Measurements from ENCODE around the gene PSMA5.
"Not testable (repeated sequence)": the region's sequence is repeated elsewhere in the genome, so short reads cannot be mapped to it uniquely, and the experiment has no call there.

Gene PSMA5

DNA sequence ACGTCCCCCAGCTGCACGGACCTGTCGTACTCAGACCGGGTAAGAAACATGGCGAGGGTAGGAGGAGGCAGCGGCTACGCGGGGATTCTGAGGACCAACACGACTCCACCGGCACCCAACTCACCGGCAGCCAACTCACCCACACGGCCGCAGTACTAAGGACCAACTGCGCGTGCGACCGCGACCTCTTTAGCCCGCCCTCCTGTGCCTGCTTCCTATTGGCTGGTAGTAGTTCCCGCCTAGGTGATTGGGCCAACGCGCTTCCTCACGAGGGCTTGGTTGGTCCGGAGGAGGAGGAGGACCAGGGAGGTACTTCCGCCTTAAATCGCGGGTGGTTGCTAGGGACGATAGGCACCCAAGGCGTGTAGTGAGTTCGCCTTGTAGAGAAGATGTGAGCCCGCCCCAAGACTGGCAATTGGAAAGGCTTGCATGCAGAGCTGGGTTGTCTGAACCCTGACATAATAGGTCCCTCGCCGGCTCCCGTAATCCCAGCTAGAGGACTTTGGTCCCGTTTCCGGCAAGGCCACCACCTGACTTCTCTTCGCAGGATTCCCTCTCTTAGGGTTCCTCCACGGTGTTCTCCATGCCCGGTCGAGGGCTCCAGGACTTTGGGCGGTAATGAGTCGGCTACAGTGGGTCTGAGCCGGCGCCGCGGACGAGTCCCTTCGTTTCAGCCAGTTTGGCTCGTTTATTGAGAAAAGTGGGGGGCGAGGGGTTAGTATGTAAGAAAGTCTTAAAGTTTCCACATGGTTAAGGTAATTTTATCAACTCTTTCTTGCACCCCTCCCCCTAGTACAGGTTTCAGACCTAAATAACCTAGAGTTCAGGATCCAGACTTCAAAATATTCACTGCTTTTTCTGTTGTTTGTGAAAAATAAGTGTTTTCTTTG, at the start of gene PSMA5:
Gene PSMA5 (minus strand): TSS at position 168 of the 890 bp plus-strand sequence. CDS start 118 bp downstream, at position 50.
- DNase-seq, result peak; percentile 80 to 89 (median 86)

DNA sequence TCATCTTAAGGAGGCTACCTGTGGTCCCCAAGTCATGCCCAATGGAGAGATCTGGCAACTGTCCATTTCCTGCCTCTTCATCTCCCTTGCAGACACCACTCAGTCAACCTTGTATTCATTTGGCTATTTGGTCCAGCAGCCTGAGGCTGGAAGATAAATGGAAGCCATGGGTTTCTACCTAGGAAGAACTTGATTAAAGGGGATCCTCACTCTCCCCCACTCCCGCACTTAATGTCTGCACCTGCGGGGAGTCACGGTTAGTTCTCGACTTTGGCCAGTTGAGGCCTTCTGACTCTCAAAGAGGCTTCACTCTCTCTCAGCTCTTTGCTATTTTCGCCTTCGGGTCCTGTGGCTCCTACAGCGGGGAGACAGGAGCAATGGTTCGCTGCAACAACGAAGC, 49.0 kb upstream of the PSMA5 start:
- DNase-seq, result no peak

DNA sequence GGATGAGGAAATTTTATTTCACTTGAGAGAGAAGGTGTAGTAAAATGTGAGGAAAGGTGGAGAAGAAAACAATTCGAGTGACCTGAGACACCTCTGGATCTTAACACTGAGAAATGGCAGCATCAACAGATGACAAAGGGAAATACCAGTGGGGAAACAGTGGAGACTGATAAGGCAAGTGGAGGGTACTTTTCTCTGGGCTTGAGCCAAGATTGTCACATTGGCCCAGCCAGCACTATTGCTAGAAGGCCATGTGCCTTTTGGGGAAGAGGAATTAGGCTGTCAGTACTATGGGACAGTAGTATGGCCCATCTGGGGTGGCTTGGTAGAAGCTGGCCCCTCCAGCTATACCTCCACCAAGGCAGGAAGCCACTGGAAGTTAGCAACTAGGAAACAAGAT, 48.4 kb upstream of the PSMA5 start:
- no peak for DNase-seq

DNA sequence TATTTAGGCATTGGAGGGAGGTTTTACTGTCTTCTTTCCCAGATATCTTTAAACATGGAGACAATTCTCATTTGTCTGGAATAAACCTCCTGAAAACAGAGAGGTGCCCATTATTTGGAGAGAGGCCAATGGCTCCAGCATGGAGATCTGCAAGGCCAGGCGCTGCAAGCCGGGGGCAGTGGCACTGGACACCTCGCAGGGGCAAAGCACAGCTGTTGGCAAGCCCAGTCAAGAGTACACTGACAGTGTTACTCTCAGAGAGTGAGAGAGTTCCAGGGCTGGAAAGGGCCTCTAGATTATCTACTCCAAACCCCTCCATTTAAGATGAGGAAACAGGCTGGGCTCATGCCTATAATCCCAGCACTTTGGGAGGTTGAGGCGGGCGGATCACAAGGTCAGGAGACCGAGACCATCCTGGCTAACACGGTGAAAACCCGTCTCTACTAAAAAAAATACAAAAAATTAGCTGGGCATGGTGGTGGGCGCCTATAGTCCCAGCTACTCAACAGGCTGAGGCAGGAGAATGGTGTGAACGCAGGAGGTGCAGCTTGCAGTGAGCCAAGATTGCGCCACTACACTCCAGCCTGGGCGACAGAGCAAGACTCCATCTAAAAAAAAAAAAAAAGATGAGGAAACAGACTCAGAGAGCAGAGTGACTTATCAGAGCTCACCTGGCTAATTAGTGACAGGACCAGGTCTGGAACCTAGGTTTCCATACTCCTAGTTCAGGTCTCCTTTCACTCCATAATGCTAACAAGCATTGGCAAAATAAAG, 47.2 kb upstream of the PSMA5 start:
- DNase-seq, result not testable (repeated sequence)

DNA sequence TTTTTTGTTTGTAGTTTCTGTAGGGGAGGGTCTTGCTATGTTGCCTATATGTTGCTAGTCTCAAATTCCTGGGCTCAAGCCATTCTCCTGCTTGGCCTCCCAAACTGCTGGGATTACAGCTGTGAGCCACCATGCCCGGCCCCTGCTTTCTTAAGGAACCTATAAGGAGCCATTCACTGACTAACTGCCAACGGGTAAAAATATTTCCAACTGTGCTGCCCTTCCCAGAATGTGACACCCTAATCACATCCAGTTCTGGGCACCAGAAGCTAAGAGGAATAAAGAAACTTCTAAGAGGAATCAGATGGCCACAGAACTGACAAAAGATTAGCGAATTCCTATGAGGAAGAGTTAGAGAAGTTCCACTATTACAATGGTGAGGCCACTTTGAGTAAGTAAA, 46.5 kb upstream of the PSMA5 start:
- DNase-seq, result no peak

DNA sequence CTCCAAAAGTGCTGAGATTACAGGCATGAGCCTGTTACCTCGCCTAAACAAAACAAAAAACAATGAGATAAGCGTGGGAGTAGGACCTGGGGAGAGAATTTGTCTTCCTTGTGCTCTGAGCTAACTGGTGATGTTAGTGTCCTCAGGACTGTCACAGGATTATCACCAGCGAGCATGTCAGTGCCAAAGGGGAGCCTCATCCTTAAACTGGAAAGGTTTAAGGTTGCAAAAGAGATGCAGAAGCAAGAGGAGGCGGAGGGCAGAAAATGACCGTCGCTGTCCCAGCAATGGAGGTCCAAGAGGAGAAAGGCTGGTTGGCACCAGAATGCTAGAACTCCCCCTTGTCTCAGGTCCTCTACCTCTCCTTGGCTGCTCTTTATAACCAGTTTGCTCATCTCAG, 44.0 kb upstream of the PSMA5 start:
- no peak for DNase-seq

DNA sequence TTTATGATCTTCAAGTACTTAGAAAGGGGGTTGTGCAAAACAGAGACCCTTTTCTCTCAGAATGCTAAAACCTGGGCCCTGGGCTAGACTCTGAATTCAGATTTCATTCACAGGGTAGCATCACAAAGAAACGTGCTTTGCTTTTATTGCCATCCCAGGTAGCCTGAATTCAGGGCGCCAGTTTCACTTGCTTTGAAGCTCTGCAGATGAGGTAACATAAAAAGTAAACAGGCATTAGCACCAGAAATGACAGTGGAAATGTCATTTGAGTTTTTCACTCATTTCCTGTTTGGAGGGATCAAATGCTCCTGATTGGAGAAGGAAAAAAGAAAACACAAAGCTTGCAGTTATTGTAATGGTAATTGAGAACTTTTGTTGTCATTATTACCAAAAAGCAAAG, 42.7 kb upstream of the PSMA5 start:
- DNase-seq, result no peak

DNA sequence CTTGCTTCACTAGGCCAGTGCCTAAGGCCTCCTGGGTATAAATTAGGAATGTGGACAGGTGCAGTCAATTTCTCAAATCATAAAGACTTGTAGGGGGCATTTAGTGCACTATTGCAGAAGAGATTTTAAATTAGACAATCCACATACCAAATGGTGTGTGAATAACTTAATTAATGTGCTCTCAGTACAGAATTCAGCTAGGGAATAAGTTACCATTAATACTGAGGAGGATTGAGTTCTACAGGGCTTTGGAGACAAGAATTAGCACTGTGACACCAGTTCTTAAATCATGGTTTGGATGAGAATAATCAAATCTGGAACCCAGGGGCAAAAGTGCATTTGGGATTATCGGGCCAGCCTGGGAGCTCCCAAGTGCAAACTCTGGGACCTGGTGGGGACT, 41.8 kb upstream of the PSMA5 start:
- DNase-seq, result no peak

DNA sequence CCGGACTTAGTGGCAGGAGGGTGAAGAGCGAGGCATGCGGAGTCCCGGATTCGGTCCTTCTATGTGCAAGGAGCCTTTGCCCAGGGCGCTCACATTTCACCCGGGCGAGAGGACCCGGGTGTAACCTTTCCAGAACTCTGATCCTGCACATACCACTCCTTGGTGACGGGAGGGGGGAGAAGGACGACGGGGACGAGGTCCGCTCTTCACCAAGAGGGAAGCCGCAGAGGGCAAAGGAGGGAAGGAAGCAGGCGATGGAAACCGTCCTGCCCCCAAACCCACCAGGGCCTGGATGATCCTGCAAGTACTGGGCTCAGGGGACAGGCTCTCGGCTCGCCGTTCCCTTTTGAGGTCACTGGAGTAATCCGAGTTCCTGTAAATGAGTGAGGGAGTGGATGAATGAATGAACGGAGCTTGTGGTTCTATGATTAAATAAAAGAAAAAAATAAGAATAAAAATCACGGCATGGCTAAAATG, 41.1 kb upstream of the PSMA5 start:
- DNase-seq, result no peak

DNA sequence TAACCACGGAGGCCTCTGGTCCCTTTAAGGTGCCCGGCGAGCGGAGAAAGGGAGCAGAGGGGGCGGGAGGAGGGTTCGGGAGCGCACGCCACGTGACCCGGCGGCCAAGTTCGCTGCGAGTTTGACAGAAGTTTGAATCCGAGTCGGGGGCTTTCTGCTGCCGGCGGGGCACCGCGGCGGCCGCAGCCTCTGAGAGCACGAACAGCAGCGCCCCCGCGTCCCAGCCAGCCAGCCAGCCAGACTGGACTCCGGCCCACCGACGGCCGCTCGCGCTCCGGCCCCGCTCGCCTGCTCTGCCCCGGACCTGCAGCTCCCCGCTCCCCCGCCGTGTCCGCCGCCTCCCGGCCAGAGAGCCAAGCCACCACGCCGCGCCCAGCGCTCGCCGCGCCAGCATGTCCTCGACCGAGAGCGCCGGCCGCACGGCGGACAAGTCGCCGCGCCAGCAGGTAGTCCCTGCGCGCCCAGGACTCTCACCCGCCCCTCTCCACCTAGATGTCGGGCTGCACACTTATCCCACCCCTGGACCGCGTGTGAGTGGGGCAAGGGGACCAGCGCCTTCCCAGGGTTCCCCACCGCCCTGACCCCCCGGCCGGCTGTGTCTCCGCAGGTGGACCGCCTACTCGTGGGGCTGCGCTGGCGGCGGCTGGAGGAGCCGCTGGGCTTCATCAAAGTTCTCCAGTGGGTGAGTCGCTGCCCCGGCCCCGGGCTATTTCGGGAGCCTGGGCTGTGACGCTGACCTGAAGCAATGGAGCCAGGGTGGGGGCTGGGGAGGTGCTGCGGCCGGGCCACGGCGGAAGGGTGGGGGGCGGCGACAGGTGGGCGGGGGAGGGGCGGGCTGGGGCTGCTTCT, 40.4 kb upstream of the PSMA5 start, which contains the start of gene SYPL2:
Gene SYPL2 (plus strand): TSS at position 95 of the 849 bp plus-strand sequence. CDS start 298 bp downstream, at position 393.
- no peak for DNase-seq

DNA sequence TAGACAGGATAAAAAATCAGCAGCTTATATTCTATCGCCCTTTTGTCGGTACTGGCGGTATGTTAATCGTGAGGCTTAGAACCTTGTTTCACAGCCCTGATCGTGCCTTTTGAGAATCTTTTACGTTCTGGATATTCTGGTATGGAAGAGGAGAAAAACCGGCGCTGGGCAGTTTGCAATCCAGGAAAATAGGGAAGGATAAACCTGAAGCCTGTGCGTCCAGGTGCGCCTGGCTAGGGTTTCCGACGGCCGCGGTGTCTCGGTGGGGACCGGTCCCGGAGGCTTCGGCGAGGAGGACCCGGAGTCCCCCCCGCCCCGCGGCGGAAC, 39.8 kb upstream of the PSMA5 start:
- no peak for DNase-seq

DNA sequence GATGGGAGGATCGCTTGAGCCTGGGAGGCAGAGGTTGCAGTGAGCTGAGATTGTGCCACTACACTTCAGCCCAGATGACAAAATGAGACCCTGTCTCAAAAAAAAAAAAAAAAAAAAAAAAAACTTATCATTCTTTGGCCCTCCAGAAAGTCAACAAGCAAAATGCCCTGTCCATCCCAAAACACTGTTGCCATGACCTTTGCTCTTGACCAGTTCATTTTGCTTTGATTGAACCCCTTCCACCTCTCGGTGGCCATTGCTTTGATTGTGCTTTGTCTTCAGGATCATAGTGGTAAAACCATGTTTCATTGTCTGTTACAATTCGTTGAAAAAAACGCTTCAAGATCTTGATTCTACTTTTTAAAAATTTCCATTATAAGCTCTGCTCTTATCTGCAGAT, 31.6 kb upstream of the PSMA5 start:
- DNase-seq, result no peak

DNA sequence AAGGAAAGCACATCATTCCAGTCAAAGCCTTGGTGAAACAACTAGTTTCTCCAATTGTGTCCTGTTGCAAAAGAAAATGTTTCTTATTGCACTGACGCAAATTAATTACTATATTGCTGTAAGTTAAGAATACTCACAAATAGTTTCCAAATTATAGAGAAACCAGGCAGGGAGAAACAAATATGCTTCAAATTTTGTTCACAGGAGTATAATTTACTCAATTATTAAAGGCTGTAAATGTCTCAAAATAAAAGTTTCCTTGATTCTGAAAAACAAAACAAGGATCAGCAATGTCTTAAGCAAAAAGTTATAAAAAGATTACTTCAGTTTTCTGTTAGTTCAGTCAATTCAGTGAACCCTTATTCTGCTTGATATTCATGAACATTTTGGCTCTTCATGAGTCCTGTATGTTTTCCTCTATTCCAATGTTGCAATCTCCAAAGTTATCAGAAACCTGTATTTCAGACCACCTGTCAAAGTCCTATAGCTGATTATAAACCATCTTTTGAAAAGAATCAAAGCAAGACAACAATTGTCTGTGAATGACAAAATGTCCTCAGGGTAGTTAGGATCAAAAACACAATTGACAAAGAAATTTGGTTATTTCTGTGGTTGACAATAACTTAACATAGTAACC, 28.4 kb upstream of the PSMA5 start:
- DNase-seq, result no peak

DNA sequence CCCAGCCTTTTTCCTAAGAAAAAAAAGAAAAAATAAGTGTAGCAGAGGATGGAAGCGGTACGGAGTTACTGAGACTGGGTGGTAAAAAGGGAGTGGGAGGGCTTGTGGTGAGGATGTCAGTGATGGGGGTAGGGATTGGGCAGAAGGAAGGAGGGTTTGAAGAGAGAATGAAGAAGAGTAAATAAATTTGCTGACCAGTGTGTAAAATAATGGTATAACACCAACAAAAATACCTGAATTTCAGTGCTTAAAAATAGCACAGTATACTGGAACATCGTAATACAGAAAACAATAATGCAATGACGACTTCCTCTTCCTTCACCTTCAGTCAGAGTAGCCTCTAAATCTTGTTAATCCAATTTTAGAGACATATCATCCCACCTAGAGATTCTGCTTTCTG, 21.3 kb upstream of the PSMA5 start:
- DNase-seq, result no peak

DNA sequence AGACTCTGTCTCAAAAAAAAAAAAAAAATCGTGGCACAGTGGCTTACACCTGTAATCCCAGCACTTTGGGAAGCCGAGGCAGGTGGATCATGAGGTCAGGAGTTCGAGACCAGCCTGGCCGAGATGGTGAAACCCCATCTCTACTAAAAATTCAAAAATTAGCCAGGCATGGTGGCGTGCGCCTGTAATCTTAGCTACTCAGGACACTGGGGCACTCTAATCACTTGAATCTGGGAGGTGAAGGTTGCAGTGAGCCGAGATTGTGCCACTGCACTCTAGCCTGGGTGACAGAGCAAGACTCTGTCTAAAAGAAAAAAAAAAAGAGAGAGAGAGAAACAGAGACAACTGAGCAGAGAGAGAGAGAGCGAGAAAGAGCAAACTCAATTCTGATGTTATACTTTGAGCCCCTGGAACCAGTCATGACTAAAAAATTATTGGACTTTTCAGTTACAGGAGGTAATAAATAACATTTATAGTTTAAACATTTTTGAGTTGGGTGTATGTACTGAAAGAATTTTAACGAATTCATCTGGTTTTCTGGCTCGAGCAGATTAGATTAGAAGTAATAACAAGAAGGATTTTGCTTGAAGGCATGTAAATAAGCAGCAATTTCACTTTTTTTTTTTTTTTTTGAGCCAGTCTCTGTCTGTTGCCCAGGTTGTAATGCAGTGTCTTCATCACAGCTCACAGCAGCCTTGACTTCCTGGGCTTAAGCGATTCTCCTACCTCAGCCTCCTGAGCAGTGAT, 19.9 kb upstream of the PSMA5 start:
- not testable (repeated sequence) for DNase-seq

DNA sequence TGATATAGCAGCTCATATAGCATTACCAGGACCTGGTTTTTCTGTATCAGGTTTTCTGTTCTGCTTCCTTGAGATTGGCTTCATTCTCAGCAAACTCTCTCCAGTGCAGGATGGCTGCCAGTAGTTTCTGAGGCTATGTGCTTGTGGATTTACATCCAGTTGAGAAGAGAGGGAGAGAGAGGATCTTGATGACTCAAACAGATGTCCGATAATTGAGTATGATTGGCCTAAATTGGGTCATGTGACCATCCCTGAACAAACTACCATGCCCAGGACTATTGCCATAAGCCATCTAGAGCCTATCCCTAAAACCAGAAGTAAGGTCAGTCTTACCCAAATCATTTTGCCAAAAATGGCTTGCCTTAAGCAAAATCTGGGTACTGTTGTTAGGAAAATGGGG, 18.1 kb upstream of the PSMA5 start:
- no peak for DNase-seq

DNA sequence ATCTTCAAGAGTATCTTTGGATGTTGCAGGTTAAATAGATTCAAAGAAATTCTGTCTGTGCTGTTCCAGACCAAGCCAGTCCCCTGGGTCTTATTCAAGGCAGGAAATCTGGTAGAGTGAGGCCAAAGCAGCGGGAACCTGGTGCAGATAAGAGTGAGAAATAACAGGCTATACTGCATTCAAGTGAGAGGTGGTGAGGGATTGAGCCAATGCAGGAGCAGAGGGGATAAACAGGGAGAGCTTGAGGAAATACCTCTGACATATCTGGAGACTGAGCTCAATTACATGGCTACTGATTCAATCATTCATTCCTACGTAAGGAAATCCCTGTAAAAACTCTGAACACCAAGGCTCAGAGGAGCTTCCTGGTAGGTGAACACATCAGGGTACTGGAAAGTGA, 17.2 kb upstream of the PSMA5 start:
- no peak for DNase-seq

DNA sequence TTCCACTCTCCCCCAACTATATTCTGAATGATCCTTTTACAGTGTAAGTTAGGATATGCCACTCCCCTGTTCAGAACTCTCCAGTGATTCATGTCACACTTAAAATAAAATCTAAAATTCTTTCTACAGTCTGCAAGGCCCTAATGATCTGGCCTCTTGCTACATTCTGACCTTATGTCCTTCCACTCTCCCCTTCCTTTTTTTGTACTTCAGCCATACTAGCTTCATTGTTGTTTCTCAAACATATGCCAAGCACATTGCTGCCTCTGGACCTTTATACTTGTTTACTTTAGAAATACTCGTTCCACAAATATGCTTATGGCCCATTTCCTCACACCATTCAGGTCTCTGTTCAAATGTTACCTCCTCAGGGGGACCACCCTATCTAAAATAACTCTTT, 14.8 kb upstream of the PSMA5 start:
- DNase-seq, result no peak

DNA sequence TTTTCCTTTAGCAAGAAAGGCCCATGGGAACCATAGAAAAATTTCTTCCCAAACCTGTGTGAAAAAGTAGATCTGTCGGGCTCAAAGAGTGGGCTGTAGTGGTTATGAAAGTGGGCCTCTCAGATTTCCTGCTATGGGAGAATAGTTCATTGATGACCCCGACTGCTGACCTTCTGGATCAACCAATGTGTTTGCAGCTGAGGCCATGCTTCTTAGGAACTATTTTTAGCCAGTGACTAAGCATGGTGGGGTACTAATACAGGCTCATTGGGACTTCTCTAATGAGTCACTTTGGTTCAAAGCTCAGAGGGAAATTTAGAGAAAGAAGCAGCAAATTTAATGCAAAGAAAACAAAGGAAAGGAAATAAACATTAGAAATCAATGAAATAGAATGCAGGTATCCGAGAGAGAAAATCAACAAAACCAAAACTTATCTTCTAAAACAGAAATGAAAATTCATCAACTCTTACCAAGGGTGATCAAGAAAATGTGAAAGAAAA, 12.6 kb upstream of the PSMA5 start:
- DNase-seq, result no peak

DNA sequence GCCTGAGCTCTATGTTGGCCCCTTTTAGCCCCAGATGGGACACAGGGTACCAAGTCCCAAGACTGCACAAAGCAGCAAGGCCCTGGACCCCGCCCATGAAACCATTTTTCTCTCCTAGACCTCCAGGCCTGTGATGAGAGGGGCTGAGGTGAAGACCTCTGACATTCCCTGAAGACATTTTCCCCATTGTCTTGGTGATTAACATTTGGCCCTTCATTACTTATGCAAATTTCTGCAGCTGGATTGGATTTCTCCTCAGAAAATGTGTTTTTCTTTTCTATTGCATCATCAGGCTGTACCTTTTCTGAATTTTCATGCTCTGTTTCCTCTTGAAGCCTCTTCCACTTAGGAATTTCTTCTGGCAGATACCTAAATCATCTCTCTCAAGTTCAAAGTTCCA, 8.2 kb upstream of the PSMA5 start:
- no peak for DNase-seq

DNA sequence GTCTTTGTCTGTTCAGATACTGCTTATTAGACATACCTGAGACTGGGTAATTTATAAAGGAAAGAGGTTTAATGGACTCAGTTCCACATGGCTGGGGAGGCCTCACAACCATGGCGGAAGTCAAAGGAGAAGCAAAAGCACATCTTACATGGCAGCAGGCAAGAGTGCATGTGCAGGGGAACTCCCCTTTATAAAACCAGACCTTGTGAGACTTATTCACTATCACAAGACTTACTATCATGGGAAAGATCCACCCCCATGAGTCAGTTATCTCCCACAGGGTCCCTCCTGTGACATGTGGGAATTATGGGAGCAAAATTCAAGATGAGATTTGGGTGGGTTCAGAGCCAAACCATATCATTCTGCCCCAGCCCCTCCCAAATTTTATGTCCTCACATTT, 7.1 kb upstream of the PSMA5 start:
- DNase-seq, result no peak

DNA sequence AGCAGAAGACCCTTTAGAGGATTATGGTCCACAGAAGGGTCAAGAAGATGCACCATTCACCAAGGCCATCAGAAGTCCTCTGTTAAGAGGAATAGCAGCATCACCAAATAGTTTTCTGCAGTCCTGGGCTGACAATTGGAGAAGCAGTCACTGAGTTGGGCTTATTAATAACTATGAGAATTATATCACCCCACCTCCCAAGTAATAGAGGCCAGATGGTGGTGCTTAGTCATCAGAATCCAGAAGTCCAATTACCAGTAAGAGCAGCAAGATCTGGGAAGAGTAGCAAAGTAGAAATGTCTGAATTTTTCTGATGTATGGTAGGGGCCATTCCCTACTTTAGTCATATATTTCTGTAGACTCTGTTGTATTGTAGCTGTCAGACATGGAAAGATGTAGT, 6.1 kb upstream of the PSMA5 start:
- no peak for DNase-seq
